ENCODE measurements around the gene TRIM67.
A peak's percentile ranks its signal among the peaks of the same experiment; 100 is the strongest.
"Not testable (repeated sequence)": the region's sequence is repeated elsewhere in the genome, so short reads cannot be mapped to it uniquely, and the experiment has no call there.

The TRIM67 gene

GRCh38 chr1:231161667-231162296, at the start of gene TRIM67:
Gene TRIM67, plus strand, starts transcription at chr1:231162058. Its CDS starts 912 bp downstream, at chr1:231162970.
- peak; percentile 53 for DNase-seq

- DNase-seq, result no peak
Observed at GRCh38 chr1:231116738-231117137, 45.1 kb upstream of the TRIM67 start.

GRCh38 chr1:231118704-231119453, 43.0 kb upstream of the TRIM67 start:
- no peak for DNase-seq

- DNase-seq, result no peak
Observed at GRCh38 chr1:231121533-231121932, 40.3 kb upstream of the TRIM67 start.

- DNase-seq, result no peak
Observed at GRCh38 chr1:231122143-231122542, 39.7 kb upstream of the TRIM67 start.

- no peak for DNase-seq
Observed at GRCh38 chr1:231124746-231125145, 37.1 kb upstream of the TRIM67 start.

GRCh38 chr1:231125972-231126580, 35.8 kb upstream of the TRIM67 start:
- DNase-seq, result no peak

- DNase-seq, result not testable (repeated sequence)
Observed at GRCh38 chr1:231127106-231127505, 34.8 kb upstream of the TRIM67 start.

- DNase-seq, result not testable (repeated sequence)
Observed at GRCh38 chr1:231128471-231128870, 33.4 kb upstream of the TRIM67 start.

- no peak for DNase-seq
Observed at GRCh38 chr1:231130544-231130943, 31.3 kb upstream of the TRIM67 start.

GRCh38 chr1:231132591-231132990, 29.3 kb upstream of the TRIM67 start:
- DNase-seq, result not testable (repeated sequence)

- DNase-seq, result no peak
Observed at GRCh38 chr1:231134624-231135023, 27.2 kb upstream of the TRIM67 start.

- DNase-seq, result no peak
Observed at GRCh38 chr1:231138236-231138635, 23.6 kb upstream of the TRIM67 start.

GRCh38 chr1:231139125-231139649, 22.7 kb upstream of the TRIM67 start:
- no peak for DNase-seq

- DNase-seq, result no peak
Observed at GRCh38 chr1:231139659-231140654, 21.9 kb upstream of the TRIM67 start.

GRCh38 chr1:231144416-231145193, 17.3 kb upstream of the TRIM67 start:
- DNase-seq, result no peak

- DNase-seq, result no peak
Observed at GRCh38 chr1:231147896-231148295, 14.0 kb upstream of the TRIM67 start.

- DNase-seq, result no peak
Observed at GRCh38 chr1:231151811-231152210, 10.0 kb upstream of the TRIM67 start.

- DNase-seq, result no peak
Observed at GRCh38 chr1:231153726-231154125, 8.1 kb upstream of the TRIM67 start.

GRCh38 chr1:231155808-231156207, 6.0 kb upstream of the TRIM67 start:
- DNase-seq, result no peak

GRCh38 chr1:231157311-231157710, 4.5 kb upstream of the TRIM67 start:
- DNase-seq, result no peak

- not testable (repeated sequence) for DNase-seq
Observed at GRCh38 chr1:231158141-231158540, 3.7 kb upstream of the TRIM67 start.
